Stimulated activated CD4-positive, alpha-beta T cell treated with anti-CD3 and anti-CD28 coated beads, Interleukin-12 subunit alpha, Interleukin-12 subunit beta, amount 100 ng/mL, for 24 hours (primary cell): ENCODE data around the gene TUG1.
A peak's percentile ranks its signal among the peaks of the same experiment; 100 is the strongest.

Source experiments
- DNase-seq, 2 experiments: peaks; one replicate each; pipeline ENCODE4 v3.0.0-alpha.2; 2020; ENCODE audit warnings: low read depth in 2 of 2

TUG1 gene

GRCh38 chr22:30947816-30948454 is 21.1 kb upstream of the TUG1 start:
- no peak for DNase-seq

GRCh38 chr22:30948930-30949342 is 20.1 kb upstream of the TUG1 start:
- no peak for DNase-seq

- no peak for DNase-seq
Observed at GRCh38 chr22:30949934-30950660, 19.0 kb upstream of the TUG1 start.

- no peak for DNase-seq
Observed at GRCh38 chr22:30953206-30953605, 15.9 kb upstream of the TUG1 start.

GRCh38 chr22:30955153-30955552 is 13.9 kb upstream of the TUG1 start:
- DNase-seq, result no peak

- no peak for DNase-seq
Observed at GRCh38 chr22:30964858-30965257, 4.2 kb upstream of the TUG1 start.

- DNase-seq, result no peak
Observed at GRCh38 chr22:30968015-30968923, 796 bp upstream of the TUG1 start, which contains the start of gene MORC2. MORC2 (minus strand) TSS chr22:30968774; CDS start chr22:30967889, 885 bp downstream.

GRCh38 chr22:30969532-30970355 is 679 bp downstream of the TUG1 start:
- DNase-seq, result peak; percentile 7 to 10

- no peak for DNase-seq
Observed at GRCh38 chr22:30970356-30970746, 1.3 kb downstream of the TUG1 start.

GRCh38 chr22:30978304-30978962 is 9.4 kb downstream of the TUG1 start:
- DNase-seq, result no peak

GRCh38 chr22:30979932-30980331 is 10.9 kb downstream of the TUG1 start:
- no peak for DNase-seq

GRCh38 chr22:30982512-30982911 is 13.4 kb downstream of the TUG1 start:
- no peak for DNase-seq

GRCh38 chr22:30984317-30984716 is 15.3 kb downstream of the TUG1 start:
- DNase-seq, result no peak

GRCh38 chr22:30985561-30986208 is 16.6 kb downstream of the TUG1 start:
- DNase-seq, result no peak

GRCh38 chr22:30989474-30989873 is 20.4 kb downstream of the TUG1 start:
- no peak for DNase-seq

- no peak for DNase-seq
Observed at GRCh38 chr22:30990690-30991089, 21.6 kb downstream of the TUG1 start.

- DNase-seq, result no peak
Observed at GRCh38 chr22:30992565-30992964, 23.5 kb downstream of the TUG1 start.

GRCh38 chr22:30994960-30995359 is 25.9 kb downstream of the TUG1 start:
- DNase-seq, result no peak

- no peak for DNase-seq
Observed at GRCh38 chr22:30996462-30996861, 27.4 kb downstream of the TUG1 start.

GRCh38 chr22:30998329-30998728 is 29.3 kb downstream of the TUG1 start:
- no peak for DNase-seq
